Activated CD4-positive, alpha-beta T cell treated with anti-CD3 and anti-CD28 coated beads, Interleukin-2, amount 50 U/mL, for 24 hours (primary cell): Measurements from ENCODE around the gene CSKMT.

Experiments
- DNase-seq, 2 donors: peaks; one replicate each; pipeline ENCODE4 v3.0.0-alpha.2; 2020; ENCODE audit warnings: low read depth in 1 of 2, low spot score in 1 of 2

CSKMT gene

DNA sequence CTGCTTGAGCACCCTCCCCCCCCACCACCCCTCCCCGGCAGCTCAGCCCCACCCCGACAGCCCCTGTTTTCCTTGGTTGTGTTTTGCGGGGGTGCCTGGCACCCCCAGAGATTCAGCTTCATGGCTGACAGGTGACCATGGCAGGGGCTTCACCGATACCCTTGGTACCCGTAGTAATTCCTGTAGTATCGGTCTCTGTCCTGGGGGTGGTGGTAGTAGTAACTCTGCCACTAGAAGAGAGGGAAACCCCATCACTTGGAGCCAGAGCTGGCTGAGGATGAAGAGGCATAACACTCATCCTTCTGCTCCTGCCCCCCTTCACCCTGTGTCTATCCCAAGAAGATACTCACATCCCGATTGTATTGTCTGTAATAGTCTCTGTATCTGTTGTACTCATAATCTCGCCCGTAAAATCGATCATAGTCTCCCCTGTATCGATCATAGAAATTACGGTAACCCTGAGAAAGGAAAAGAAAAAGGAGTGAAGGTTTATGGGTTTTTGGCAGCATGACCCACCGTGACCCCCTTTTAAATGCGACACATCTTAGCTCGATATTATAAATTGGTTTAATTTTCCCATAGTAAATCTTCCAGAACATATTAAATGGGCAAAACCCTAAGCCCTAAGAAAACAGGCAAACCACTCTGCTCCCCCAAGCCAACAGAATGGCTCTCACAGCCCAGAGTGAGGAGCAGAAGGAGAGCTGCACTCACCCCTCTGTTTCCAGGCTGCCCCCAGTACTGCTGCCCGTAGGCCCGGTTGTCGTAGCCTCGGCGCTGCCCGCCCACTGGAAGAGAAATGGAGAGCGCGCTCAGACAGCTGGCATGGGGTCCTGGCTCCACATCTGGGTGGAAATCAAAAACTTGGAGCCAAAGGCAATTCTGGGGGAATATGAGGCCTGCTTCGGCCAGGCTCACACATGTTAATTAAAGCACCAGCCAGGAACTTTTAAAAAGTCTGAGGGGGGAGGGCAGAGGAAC is 50.3 kb downstream of the CSKMT start:
- no peak for DNase-seq

- DNase-seq = no peak
Measured at GRCh38 chr11:62716206-62716605, 51.1 kb downstream of the CSKMT start.

DNA sequence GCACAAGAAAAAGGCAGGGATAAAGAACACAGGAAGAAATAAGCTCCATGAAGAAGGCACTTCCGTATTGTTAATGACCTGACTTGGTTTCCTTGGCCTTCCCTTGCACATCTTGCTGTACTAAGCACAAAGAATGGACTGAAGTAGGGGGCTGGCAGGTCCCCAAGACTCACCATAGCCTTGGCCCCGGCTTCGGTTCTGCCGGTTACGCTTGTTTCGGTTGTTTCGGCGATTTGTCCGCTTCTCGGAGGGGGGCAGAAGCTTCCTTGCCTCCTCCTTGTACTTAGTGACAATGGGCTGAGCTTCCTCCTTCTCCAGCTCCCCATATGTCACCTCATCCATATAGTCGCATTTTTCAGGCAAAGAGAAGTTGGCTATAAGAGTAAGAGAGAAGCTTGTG is 51.7 kb downstream of the CSKMT start:
- DNase-seq = no peak
